Neural crest cell (in vitro differentiated cells): Measurements from ENCODE around the gene EIF4E3. TPM values are rescaled to one million over a fixed set of nuclear protein-coding genes. Genes with fewer than 3 reads are reported as not detected.

Experiments
- DNase-seq: peaks from one replicate; pipeline ENCODE4 v3.0.0; 2021; ENCODE audit warnings: low read depth, mixed read lengths, low spot score
- H3K27ac Mint-ChIP-seq: one replicate; pipeline ENCODE4 v1.8.0; 2021; ENCODE audit warnings: mild to moderate bottlenecking, mixed read lengths; ENCODE audit not compliant: unreplicated experiment
- H3K27me3 Mint-ChIP-seq: 2 replicates; pipeline ENCODE4 v1.8.0; 2021; ENCODE audit warnings: low read depth, mild to moderate bottlenecking, mixed read lengths
- H3K36me3 Mint-ChIP-seq: 2 replicates; pipeline ENCODE4 v1.8.0; 2021; ENCODE audit warnings: low read depth, mild to moderate bottlenecking, mixed read lengths
- H3K4me1 Mint-ChIP-seq: 2 replicates; pipeline ENCODE4 v1.8.0; 2021; ENCODE audit warnings: mixed read lengths
- H3K4me3 Mint-ChIP-seq: one replicate; pipeline ENCODE4 v1.8.0; 2021; ENCODE audit warnings: mild to moderate bottlenecking, mixed read lengths
- H3K9me3 Mint-ChIP-seq: 2 replicates; pipeline ENCODE4 v1.8.0; 2021; ENCODE audit warnings: mixed read lengths
- CTCF ChIP-seq: fragments of 200-600 bp; sonication (generic); conservative IDR thresholded peaks from 2 replicates; pipeline ENCODE4 v1.5.0; 2021; ENCODE audit warnings: antibody characterized with exemption, mild to moderate bottlenecking
- long read RNA-seq: library from polyadenylated mRNA; unstranded; transcript quantifications from one replicate; pipeline ENCODE4 v2.0.0, GENCODE V29; 2020
- total RNA-seq: library from RNA; stranded (reverse); gene quantifications from 2 replicates; pipeline ENCODE4 v1.2.1, GENCODE V29; 2021

Gene EIF4E3
- total RNA-seq = 8.9 TPM in 2 replicates
- long read RNA-seq, partial matches to known transcripts = 2 of 5 reads
- long read RNA-seq, other reads (novel, unspliced or antisense) = 3 of 5 reads

DNA sequence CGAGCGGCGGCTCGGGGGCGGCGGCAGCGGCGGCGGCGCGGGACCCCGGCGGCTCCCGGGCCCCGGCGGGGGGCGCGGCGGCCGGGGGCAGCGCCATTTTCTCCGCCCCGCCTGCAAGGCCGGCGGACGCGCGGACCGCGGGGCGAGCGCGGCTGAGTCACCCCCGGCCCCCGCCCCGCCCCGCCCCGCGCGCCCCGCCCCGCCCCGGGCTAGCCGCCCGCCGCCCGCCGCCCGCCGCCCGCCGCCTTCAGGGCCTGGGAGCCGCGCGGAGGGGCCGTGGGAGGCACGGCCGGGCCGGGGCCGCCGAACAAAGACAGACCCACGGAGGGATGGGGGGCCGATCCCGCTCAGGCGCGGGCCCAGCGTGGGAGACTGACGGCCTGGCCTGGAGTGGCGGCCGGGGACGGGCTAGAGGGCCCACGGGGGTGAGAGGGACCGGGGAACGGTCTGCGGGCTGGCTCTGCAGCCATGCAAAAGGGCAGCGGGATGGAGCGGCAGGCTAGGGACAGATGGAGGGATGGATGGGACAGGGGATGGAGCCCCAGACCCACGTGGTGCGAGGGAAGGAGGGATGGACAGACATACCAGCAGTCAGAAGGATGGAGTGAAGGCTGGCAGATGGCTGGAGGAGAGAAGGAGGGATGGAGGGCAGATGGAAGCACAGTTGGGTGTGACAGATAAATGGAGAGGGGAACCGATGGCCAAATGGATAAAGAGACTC is at the start of gene EIF4E3:
TSS of gene EIF4E3 (minus strand) at position 132 of the 721 bp plus-strand sequence. CDS start at position 97, 35 bp downstream.
- TF ChIP-seq CTCF = no peak
- Mint-ChIP-seq H3K27ac (no peak within 1 kb of the TSS), H3K36me3 (no peaks in the 10 kb centered on the region), H3K27me3 (peaks cover 58% of the 10 kb centered on the region), H3K4me3 (peak within 1 kb of the TSS; percentile 89), H3K4me1 (peaks cover 27% of the 10 kb centered on the region), H3K9me3 (no peaks in the 10 kb centered on the region)
- DNase-seq = peak; percentile 23

GRCh38 chr3:71771884-71772283 is 46.7 kb upstream of the EIF4E3 start:
- Mint-ChIP-seq H3K27me3 (peaks cover 25% of the 10 kb centered on the region), H3K36me3 (no peaks in the 10 kb centered on the region), H3K4me1 (no peaks in the 10 kb centered on the region), H3K27ac (no peak overlapping the region), H3K9me3 (no peaks in the 10 kb centered on the region), H3K4me3 (no peak overlapping the region)
- DNase-seq = no peak
- TF ChIP-seq CTCF = no peak

DNA sequence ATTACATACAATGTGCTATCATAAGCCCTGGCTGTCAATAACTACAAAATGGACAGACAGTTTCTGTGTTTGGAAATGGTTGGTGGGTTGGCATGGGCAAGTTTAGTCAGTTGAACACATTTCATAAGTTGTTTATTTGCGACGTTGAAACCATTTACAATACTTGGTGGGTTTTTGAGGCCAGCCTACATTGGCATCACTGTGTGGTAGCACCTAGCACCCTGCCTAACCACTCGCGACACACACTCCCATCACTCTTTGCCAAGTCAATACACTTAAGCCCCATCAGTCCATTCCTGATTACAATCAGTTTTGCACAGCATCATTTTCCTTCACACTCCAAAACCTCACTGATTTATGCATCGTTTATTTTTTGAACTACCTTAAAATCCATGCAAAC is 45.9 kb upstream of the EIF4E3 start:
- TF ChIP-seq CTCF = no peak
- H3K27me3 Mint-ChIP-seq = peaks cover 25% of the 10 kb centered on the region
- no peak for DNase-seq
- H3K36me3 Mint-ChIP-seq = no peaks in the 10 kb centered on the region
- no peak overlapping the region for H3K27ac Mint-ChIP-seq
- no peaks in the 10 kb centered on the region for H3K9me3 Mint-ChIP-seq
- no peaks in the 10 kb centered on the region for H3K4me1 Mint-ChIP-seq
- no peak overlapping the region for H3K4me3 Mint-ChIP-seq

DNA sequence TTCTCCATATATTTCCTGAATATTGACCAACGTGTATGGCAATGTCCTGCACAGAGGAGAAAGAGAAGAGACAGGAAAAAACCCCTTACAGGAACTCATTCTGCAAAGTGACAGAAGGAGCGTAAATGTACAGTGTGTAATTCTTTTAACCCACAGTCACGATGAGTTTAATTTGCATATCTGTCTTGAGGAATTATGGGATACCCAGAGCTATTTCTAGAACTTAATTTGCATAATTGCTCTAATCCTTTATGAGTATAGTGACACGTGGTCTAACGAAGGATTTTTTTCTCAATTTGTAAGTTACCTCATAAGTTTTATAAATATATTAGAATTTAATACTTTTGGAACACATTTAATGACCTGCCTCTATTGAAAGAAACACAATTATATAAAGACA is 38.2 kb upstream of the EIF4E3 start:
- no peak overlapping the region for H3K27ac Mint-ChIP-seq
- no peak for TF ChIP-seq CTCF
- H3K4me1 Mint-ChIP-seq = no peaks in the 10 kb centered on the region
- no peak for DNase-seq
- H3K9me3 Mint-ChIP-seq = no peaks in the 10 kb centered on the region
- H3K27me3 Mint-ChIP-seq = peaks cover 38% of the 10 kb centered on the region
- no peaks in the 10 kb centered on the region for H3K36me3 Mint-ChIP-seq
- H3K4me3 Mint-ChIP-seq = no peak overlapping the region

GRCh38 chr3:71760140-71760539 is 34.9 kb upstream of the EIF4E3 start:
- peaks cover 3% of the 10 kb centered on the region for H3K36me3 Mint-ChIP-seq
- H3K4me1 Mint-ChIP-seq = peaks cover 7% of the 10 kb centered on the region
- no peak for TF ChIP-seq CTCF
- peaks cover 64% of the 10 kb centered on the region for H3K27me3 Mint-ChIP-seq
- no peak overlapping the region for H3K4me3 Mint-ChIP-seq
- H3K9me3 Mint-ChIP-seq = no peaks in the 10 kb centered on the region
- H3K27ac Mint-ChIP-seq = no peak overlapping the region
- no peak for DNase-seq
